Measurements from ENCODE around the gene KLHL18.
"Not testable (repeated sequence)": the region's sequence is repeated elsewhere in the genome, so short reads cannot be mapped to it uniquely, and the experiment has no call there.

KLHL18 gene

GRCh38 chr3:47274652-47275051 is 8.1 kb upstream of the KLHL18 start:
- no peak for DNase-seq (ENCODE audit: low read depth)

- DNase-seq (ENCODE audit: low read depth) = no peak
Observed at GRCh38 chr3:47276558-47276957, 6.2 kb upstream of the KLHL18 start.

- no peak for DNase-seq (ENCODE audit: low read depth)
Observed at GRCh38 chr3:47280519-47280918, 2.2 kb upstream of the KLHL18 start.

- no peak for DNase-seq (ENCODE audit: low read depth)
Observed at GRCh38 chr3:47283193-47283537, 421 bp downstream of the KLHL18 start.

GRCh38 chr3:47283591-47284364 is 1.0 kb downstream of the KLHL18 start:
- DNase-seq (ENCODE audit: low read depth) = no peak

- DNase-seq (ENCODE audit: low read depth) = no peak
Observed at GRCh38 chr3:47288966-47289910, 6.5 kb downstream of the KLHL18 start.

- DNase-seq (ENCODE audit: low read depth) = no peak
Observed at GRCh38 chr3:47291158-47291753, 8.5 kb downstream of the KLHL18 start.

GRCh38 chr3:47291754-47292420 is 9.1 kb downstream of the KLHL18 start:
- not testable (repeated sequence) for DNase-seq (ENCODE audit: low read depth)

GRCh38 chr3:47293822-47294221 is 11.1 kb downstream of the KLHL18 start:
- no peak for DNase-seq (ENCODE audit: low read depth)

- no peak for DNase-seq (ENCODE audit: low read depth)
Observed at GRCh38 chr3:47294392-47294791, 11.6 kb downstream of the KLHL18 start.

- no peak for DNase-seq (ENCODE audit: low read depth)
Observed at GRCh38 chr3:47295322-47295721, 12.6 kb downstream of the KLHL18 start.

GRCh38 chr3:47295976-47296375 is 13.2 kb downstream of the KLHL18 start:
- DNase-seq (ENCODE audit: low read depth) = no peak

GRCh38 chr3:47296562-47297302 is 14.0 kb downstream of the KLHL18 start:
- DNase-seq (ENCODE audit: low read depth) = no peak

- no peak for DNase-seq (ENCODE audit: low read depth)
Observed at GRCh38 chr3:47298439-47298838, 15.7 kb downstream of the KLHL18 start.

- DNase-seq (ENCODE audit: low read depth) = no peak
Observed at GRCh38 chr3:47299381-47300318, 16.9 kb downstream of the KLHL18 start.

GRCh38 chr3:47301456-47301855 is 18.7 kb downstream of the KLHL18 start:
- no peak for DNase-seq (ENCODE audit: low read depth)

GRCh38 chr3:47306022-47306421 is 23.3 kb downstream of the KLHL18 start:
- no peak for DNase-seq (ENCODE audit: low read depth)

GRCh38 chr3:47309231-47309630 is 26.5 kb downstream of the KLHL18 start:
- DNase-seq (ENCODE audit: low read depth) = not testable (repeated sequence)

GRCh38 chr3:47310391-47310790 is 27.6 kb downstream of the KLHL18 start:
- no peak for DNase-seq (ENCODE audit: low read depth)

GRCh38 chr3:47313341-47314055 is 30.8 kb downstream of the KLHL18 start:
- no peak for DNase-seq (ENCODE audit: low read depth)
